Measurements from ENCODE around the gene AHCYL1. TPM values are rescaled to one million over a fixed set of nuclear protein-coding genes. Genes with fewer than 3 reads are reported as not detected.

AHCYL1 gene
- total RNA-seq, 3 donors from 2014 or later (not counting 1 experiment from before 2014, with no cell fraction given), result 23.3 to 30.0 (median 29.1) TPM

DNA sequence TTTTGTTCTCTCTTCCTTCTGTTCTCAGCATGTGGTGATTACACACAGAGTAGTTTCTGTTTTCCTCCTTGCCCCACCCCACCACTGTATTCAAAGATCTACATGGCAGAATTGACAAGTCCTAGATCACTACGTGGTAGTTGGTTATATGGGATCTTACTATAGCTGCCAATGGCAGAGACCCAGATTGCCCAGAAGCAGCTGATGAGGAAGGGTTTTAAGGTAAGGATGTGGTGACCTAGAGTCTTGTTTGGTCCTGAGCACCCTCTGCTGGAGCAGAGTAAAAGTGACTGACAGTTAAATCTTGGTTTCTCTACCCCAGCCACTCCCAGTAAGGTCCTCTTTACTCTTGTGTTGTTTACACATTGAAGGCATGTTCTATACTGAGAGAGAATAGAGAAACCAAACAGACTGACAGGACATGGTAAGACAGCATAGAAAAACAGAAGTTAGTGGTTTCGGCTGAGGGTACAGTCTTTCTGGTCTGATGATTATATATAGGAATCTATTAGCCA lies 27.0 kb downstream of the AHCYL1 start:
- Mint-ChIP-seq H3K36me3 (peaks cover 51% of the 10 kb centered on the region), H3K4me1 (peaks cover 0 to 4% of the 10 kb centered on the region in 2 donors), H3K9me3 (no peaks in the 10 kb centered on the region), H3K27ac (peak overlapping the region in 1 of 2 donors; percentile 61), H3K27me3 (ENCODE audit: low read depth in 2 of 2) (no peaks in the 10 kb centered on the region), H3K4me3 (no peak overlapping the region)
- intact Hi-C loops (cut with micrococcal nuclease), result no loop called here
- Histone ChIP-seq H3K36me3 (ENCODE audit: control insufficient read depth, insufficient read depth, low read length) (peaks cover 57% of the 10 kb centered on the region), H3K4me1 (ENCODE audit: control insufficient read depth, insufficient read depth, low read length) (peaks cover 2% of the 10 kb centered on the region), H3K27me3 (ENCODE audit: control insufficient read depth, insufficient read depth, low read length) (no peaks in the 10 kb centered on the region), H3K27ac (ENCODE audit: low read length) (peak overlapping the region; percentile 50), H3K9me3 (ENCODE audit: control insufficient read depth, insufficient read depth, low read length) (no peaks in the 10 kb centered on the region), H3K4me3 (ENCODE audit: low read length) (no peak overlapping the region)
- TF ChIP-seq CTCF (IDR thresholded peaks at IDR 0.05), result peak; percentile 26
- 36% methylated on average over 1 of the region's 2 CpGs for WGBS (ENCODE audit: insufficient coverage)
- DNase-seq (peak in 1 of 2 donors; percentile 64), ATAC-seq (peak; percentile 84 to 88 (median 87))

GRCh38 chr1:110012100-110012780 lies 27.7 kb downstream of the AHCYL1 start:
- DNase-seq (no peak), ATAC-seq (peak in 2 of 3 donors; percentile 3 to 37)
- H3K4me1 ChIP-seq (ENCODE audit: control insufficient read depth, insufficient read depth, low read length), result peaks cover 2% of the 10 kb centered on the region
- peaks cover 64% of the 10 kb centered on the region for H3K36me3 ChIP-seq (ENCODE audit: control insufficient read depth, insufficient read depth, low read length)
- TF ChIP-seq CTCF (IDR thresholded peaks at IDR 0.05), result no peak
- H3K9me3 ChIP-seq (ENCODE audit: control insufficient read depth, insufficient read depth, low read length), result no peaks in the 10 kb centered on the region
- Mint-ChIP-seq H3K27ac (peak overlapping the region in 1 of 2 donors; percentile 61), H3K27me3 (ENCODE audit: low read depth in 2 of 2) (no peaks in the 10 kb centered on the region), H3K9me3 (no peaks in the 10 kb centered on the region), H3K4me3 (no peak overlapping the region), H3K4me1 (peaks cover 0 to 4% of the 10 kb centered on the region in 2 donors), H3K36me3 (peaks cover 57% of the 10 kb centered on the region)
- no peaks in the 10 kb centered on the region for H3K27me3 ChIP-seq (ENCODE audit: control insufficient read depth, insufficient read depth, low read length)
- H3K4me3 ChIP-seq (ENCODE audit: low read length), result no peak overlapping the region
- WGBS (ENCODE audit: insufficient coverage), result 57% methylated on average over 5 of the region's 6 CpGs
- intact Hi-C loops (cut with micrococcal nuclease), result no loop called here
- H3K27ac ChIP-seq (ENCODE audit: low read length), result peak overlapping the region; percentile 36

DNA sequence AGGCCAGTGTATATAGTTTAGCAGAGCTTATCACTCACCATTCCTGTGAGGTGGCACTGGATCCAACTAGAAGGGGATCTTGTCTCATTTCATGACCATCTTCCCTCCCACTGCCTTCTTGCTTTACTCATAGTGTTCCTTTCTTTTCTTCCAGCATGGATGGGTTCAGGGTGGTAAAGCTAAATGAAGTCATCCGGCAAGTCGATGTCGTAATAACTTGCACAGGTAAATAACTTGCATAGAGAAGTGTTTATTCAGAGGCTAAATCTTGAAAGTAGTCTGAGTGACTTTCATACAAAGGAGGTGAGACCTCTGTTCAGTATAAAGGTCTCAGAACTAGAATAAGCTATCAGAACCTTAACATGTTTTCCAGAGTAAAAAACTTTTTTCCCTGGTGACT lies 33.2 kb downstream of the AHCYL1 start:
- H3K27ac Mint-ChIP-seq, result no peak overlapping the region
- intact Hi-C loops (cut with micrococcal nuclease), result no loop called here
- Histone ChIP-seq H3K4me3 (ENCODE audit: low read length) (no peak overlapping the region), H3K9me3 (ENCODE audit: control insufficient read depth, insufficient read depth, low read length) (no peaks in the 10 kb centered on the region), H3K27ac (ENCODE audit: low read length) (no peak overlapping the region), H3K27me3 (ENCODE audit: control insufficient read depth, insufficient read depth, low read length) (no peaks in the 10 kb centered on the region), H3K36me3 (ENCODE audit: control insufficient read depth, insufficient read depth, low read length) (peaks cover 81% of the 10 kb centered on the region), H3K4me1 (ENCODE audit: control insufficient read depth, insufficient read depth, low read length) (no peaks in the 10 kb centered on the region)
- no peaks in the 10 kb centered on the region for H3K4me1 Mint-ChIP-seq
- no peak for TF ChIP-seq CTCF (IDR thresholded peaks at IDR 0.05)
- no peak for DNase-seq
- no peak overlapping the region for H3K4me3 Mint-ChIP-seq
- no peaks in the 10 kb centered on the region for H3K9me3 Mint-ChIP-seq
- H3K27me3 Mint-ChIP-seq (ENCODE audit: low read depth in 2 of 2), result no peaks in the 10 kb centered on the region
- H3K36me3 Mint-ChIP-seq, result peaks cover 66% of the 10 kb centered on the region
- 100% methylated on average over 3 of the region's 3 CpGs for WGBS (ENCODE audit: insufficient coverage)
- no peak for ATAC-seq
